K562 (cell line): ENCODE data around the gene COL16A1. TPM values are rescaled to one million over a fixed set of nuclear protein-coding genes. Genes with fewer than 3 reads are reported as not detected.

Experiments used
- CBFA2T3 ChIP-seq: fragments of 450-650 bp; IDR thresholded peaks from 2 replicates; pipeline ENCODE4 v1.6.1; 2017
- CHCHD3 ChIP-seq: fragments of 250-450 bp; sonication (Bioruptor Pico); IDR thresholded peaks from 2 replicates; pipeline ENCODE4 v2.1.2; 2022; ENCODE audit warnings: mild to moderate bottlenecking
- DPF2 ChIP-seq: fragments of 450-650 bp; IDR thresholded peaks from 2 replicates; pipeline ENCODE4 v1.6.1; 2016
- E2F8 ChIP-seq: fragments of 450-650 bp; IDR thresholded peaks from 2 replicates; pipeline ENCODE4 v1.7.1; 2018; ENCODE audit warnings: mild to moderate bottlenecking, low read depth; ENCODE audit not compliant: partially characterized antibody
- FOXP1 ChIP-seq: sonication (generic); formaldehyde crosslinking; IDR thresholded peaks from 2 replicates; pipeline ENCODE4 v1.8.0; 2022; ENCODE audit warnings: mild to moderate bottlenecking, missing genetic modification reagents
- GABPB2 ChIP-seq: fragments of 250-450 bp; sonication (Bioruptor Pico); conservative IDR thresholded peaks from 2 replicates; pipeline ENCODE4 v1.5.1; 2021; ENCODE audit warnings: mild to moderate bottlenecking
- GTF2F1 ChIP-seq: IDR thresholded peaks from 2 replicates; pipeline ENCODE4 v1.6.1; 2011; ENCODE audit warnings: low read depth, low read length, improper control_type of control experiment
- JUN ChIP-seq, 2 experiments: sonication (generic) in 1 of 2; formaldehyde crosslinking in 1 of 2; IDR thresholded peaks; 2 replicates each; pipeline versions ENCODE4 v1.6.1 to v1.8.0; 2012 to 2022; ENCODE audit warnings: borderline replicate concordance in 2 of 2, mild to moderate bottlenecking in 2 of 2, improper control_type of control experiment in 1 of 2, low read depth in 1 of 2, low read length in 1 of 2, missing genetic modification reagents in 1 of 2
- MAFK ChIP-seq: IDR thresholded peaks from 2 replicates; pipeline ENCODE4 v1.6.1; 2011; ENCODE audit warnings: low read length, improper control_type of control experiment
- TAF1 ChIP-seq: IDR thresholded peaks from 2 replicates; pipeline ENCODE4 v1.6.1; 2011; ENCODE audit warnings: mild to moderate bottlenecking, low read length, moderate library complexity; ENCODE audit not compliant: insufficient read depth, control insufficient read depth, severe bottlenecking; ENCODE audit errors: extremely low read depth
- U2AF2 ChIP-seq: fragments of 200-400 bp; formaldehyde crosslinking; optimal IDR thresholded peaks from 2 replicates; pipeline ENCODE3; 2017; ENCODE audit warnings: low read depth, mild to moderate bottlenecking, low read length
- polyA plus RNA-seq, 8 experiments: library from polyadenylated mRNA; depleted of rRNA in 4 of 8; stranded (reverse) in 5 of 8; unstranded in 3 of 8; fragments of >200 nt; fragmentation: Nextera tagmentation in 2 of 8; fragmentation: Illumina TruSeq in 1 of 8; extraction: Ambion mirVana in 2 of 8; extraction: Trizol in 1 of 8; gene quantifications; 2 replicates each; pipeline versions ENCODE4 v1.2.1 to v1.2.3, GENCODE V29; 2011 to 2014; ENCODE audit warnings: inconsistent platforms in 1 of 8, missing spikeins in 1 of 8
- total RNA-seq, 7 experiments: library from RNA; depleted of rRNA in 6 of 7; stranded (reverse); fragments of >200 nt in 6 of 7; fragmentation: Illumina TruSeq in 2 of 7; extraction: Trizol in 2 of 7; gene quantifications; 2 replicates each; pipeline versions ENCODE4 v1.2.1 to v1.2.3, GENCODE V29; 2011 to 2021; ENCODE audit warnings: low replicate concordance in 1 of 7
- TF ChIP-seq, protein P1 (sequence below): IDR thresholded peaks from 2 replicates; pipeline ENCODE4 v1.6.1; 2011; ENCODE audit warnings: borderline replicate concordance, low read depth, mild to moderate bottlenecking, moderate library complexity, low read length; ENCODE audit not compliant: insufficient read depth, poor library complexity, severe bottlenecking
- TF ChIP-seq, protein P2 (sequence below), 2 experiments: fragments of 450-650 bp; formaldehyde crosslinking in 1 of 2; IDR thresholded peaks; 2 replicates each; pipeline versions ENCODE4 v1.4.0 to v1.6.1; 2014 to 2020; ENCODE audit warnings: mild to moderate bottlenecking in 2 of 2, borderline replicate concordance in 1 of 2, low read depth in 1 of 2

COL16A1 gene
- total and polyA plus RNA-seq, 9 of the 15 experiments (the other 6 are each of a cell fraction or from before 2014, with no cell fraction given), result 0.11 to 0.60 (median 0.11) TPM; not detected in 6

DNA sequence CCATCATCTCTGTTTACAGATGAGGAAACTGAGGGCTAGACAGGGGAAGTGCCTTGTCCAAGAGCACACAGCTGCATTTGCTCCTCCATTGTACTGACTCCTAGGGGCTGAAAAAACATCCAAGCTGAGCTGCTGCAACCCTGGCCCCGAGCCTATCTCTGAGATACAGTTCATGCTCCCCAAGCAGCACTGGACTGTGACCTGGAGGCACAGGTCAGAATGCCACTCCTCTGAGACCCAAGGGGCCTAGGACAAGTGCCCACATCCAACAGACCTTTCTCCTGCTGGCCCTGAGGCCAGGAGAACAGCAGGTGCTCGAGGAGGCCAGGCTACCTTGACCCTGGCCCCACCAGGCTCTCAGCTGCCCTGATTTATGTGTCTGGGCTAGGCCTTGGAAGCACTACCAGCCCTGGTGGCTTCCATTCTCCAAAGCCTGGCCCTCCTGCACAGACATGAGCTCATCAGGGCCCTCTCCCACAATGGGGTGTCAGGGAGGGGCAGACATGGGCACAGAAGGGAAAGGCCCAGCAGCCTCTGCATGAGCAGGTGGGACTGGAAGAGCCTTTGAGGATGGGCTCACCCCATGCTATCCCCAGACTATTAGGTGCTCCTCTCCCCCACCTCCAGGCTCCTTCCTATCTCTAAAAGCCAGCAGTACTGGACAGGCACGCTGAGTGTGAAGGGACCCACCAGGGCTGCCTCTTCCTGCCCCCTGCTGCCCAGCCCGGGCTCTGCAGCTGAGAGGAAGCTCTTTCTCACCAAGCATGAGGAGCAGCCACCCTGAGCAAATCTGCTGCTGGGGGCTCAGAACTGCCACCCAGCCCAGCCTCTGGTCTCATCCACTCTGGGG is 41.5 kb upstream of the COL16A1 start (continued):
- TF ChIP-seq TAF1 (no peak), JUN (IDR thresholded peaks at IDR 0.05; ENCODE audit: borderline replicate concordance, low read depth, low read length) (no peak), JUN (CRISPR knock-in tag; IDR thresholded peaks at IDR 0.05; ENCODE audit: borderline replicate concordance) (0 out of 2 replicates have a peak, but pooled peaks have one; percentile 20), CBFA2T3 (peak; percentile 63), DPF2 (0 out of 2 replicates have a peak, but pooled peaks have one; percentile 40), GABPB2 (CRISPR knock-in tag) (no peak), E2F8 (no peak), MAFK (peak; percentile 6; the same call in 1 of the 2 replicates), CHCHD3 (CRISPR knock-in tag) (no peak), FOXP1 (CRISPR knock-in tag) (peak; percentile 72; the same call in 1 of the 2 replicates), GTF2F1 (no peak), U2AF2 (no peak)
- TF ChIP-seq, protein P1, sequence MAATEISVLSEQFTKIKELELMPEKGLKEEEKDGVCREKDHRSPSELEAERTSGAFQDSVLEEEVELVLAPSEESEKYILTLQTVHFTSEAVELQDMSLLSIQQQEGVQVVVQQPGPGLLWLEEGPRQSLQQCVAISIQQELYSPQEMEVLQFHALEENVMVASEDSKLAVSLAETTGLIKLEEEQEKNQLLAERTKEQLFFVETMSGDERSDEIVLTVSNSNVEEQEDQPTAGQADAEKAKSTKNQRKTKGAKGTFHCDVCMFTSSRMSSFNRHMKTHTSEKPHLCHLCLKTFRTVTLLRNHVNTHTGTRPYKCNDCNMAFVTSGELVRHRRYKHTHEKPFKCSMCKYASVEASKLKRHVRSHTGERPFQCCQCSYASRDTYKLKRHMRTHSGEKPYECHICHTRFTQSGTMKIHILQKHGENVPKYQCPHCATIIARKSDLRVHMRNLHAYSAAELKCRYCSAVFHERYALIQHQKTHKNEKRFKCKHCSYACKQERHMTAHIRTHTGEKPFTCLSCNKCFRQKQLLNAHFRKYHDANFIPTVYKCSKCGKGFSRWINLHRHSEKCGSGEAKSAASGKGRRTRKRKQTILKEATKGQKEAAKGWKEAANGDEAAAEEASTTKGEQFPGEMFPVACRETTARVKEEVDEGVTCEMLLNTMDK, result peak; percentile 16
- TF ChIP-seq, protein P2, sequence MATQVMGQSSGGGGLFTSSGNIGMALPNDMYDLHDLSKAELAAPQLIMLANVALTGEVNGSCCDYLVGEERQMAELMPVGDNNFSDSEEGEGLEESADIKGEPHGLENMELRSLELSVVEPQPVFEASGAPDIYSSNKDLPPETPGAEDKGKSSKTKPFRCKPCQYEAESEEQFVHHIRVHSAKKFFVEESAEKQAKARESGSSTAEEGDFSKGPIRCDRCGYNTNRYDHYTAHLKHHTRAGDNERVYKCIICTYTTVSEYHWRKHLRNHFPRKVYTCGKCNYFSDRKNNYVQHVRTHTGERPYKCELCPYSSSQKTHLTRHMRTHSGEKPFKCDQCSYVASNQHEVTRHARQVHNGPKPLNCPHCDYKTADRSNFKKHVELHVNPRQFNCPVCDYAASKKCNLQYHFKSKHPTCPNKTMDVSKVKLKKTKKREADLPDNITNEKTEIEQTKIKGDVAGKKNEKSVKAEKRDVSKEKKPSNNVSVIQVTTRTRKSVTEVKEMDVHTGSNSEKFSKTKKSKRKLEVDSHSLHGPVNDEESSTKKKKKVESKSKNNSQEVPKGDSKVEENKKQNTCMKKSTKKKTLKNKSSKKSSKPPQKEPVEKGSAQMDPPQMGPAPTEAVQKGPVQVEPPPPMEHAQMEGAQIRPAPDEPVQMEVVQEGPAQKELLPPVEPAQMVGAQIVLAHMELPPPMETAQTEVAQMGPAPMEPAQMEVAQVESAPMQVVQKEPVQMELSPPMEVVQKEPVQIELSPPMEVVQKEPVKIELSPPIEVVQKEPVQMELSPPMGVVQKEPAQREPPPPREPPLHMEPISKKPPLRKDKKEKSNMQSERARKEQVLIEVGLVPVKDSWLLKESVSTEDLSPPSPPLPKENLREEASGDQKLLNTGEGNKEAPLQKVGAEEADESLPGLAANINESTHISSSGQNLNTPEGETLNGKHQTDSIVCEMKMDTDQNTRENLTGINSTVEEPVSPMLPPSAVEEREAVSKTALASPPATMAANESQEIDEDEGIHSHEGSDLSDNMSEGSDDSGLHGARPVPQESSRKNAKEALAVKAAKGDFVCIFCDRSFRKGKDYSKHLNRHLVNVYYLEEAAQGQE (IDR thresholded peaks at IDR 0.05; ENCODE audit: borderline replicate concordance), result peak; percentile 81
- TF ChIP-seq, protein P2 (CRISPR knock-in tag; IDR thresholded peaks at IDR 0.05; ENCODE audit: low read depth), result no peak
